GM12874 (cell line): ENCODE results near the gene MAGEA1.

Experiments used
- TF ChIP-seq, protein P1 (sequence below): IDR thresholded peaks from 2 replicates; pipeline ENCODE4 v1.5.1; 2011; ENCODE audit warnings: low read depth, mild to moderate bottlenecking, control low read depth, low read length, moderate library complexity; ENCODE audit not compliant: insufficient read depth

The MAGEA1 gene

DNA sequence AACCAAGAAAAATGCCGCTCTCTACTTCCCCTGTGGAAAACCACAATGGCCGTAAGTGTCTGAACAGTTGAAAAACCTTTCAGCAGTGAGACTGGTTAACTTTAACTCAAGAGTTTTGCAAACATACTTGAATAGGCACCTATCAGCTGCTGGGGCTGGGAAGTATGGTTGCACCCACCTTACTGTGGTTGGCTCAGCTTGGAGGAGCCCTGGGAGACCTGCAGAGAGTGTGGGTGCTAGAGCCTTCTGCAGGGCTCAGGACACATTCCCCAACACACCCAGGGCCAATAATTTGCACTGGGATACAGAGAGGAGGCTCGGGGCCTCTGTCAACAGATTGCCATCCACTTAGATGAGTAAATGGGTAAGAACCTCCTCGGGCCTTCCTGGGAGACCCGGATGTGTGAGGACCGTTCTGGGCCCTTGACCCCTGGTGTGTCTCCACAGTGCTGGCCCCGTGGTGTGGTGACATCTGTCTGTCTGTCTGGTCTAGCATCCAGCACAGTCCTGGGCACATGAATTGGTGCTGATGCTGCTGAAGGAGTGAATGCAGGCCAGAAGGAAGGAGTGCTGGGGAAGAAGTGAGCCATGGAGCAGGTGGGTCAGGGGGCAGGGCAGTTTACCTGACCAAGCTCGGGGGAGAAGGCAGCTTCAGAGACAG lies 46.5 kb downstream of the MAGEA1 start:
- TF ChIP-seq, protein P1, sequence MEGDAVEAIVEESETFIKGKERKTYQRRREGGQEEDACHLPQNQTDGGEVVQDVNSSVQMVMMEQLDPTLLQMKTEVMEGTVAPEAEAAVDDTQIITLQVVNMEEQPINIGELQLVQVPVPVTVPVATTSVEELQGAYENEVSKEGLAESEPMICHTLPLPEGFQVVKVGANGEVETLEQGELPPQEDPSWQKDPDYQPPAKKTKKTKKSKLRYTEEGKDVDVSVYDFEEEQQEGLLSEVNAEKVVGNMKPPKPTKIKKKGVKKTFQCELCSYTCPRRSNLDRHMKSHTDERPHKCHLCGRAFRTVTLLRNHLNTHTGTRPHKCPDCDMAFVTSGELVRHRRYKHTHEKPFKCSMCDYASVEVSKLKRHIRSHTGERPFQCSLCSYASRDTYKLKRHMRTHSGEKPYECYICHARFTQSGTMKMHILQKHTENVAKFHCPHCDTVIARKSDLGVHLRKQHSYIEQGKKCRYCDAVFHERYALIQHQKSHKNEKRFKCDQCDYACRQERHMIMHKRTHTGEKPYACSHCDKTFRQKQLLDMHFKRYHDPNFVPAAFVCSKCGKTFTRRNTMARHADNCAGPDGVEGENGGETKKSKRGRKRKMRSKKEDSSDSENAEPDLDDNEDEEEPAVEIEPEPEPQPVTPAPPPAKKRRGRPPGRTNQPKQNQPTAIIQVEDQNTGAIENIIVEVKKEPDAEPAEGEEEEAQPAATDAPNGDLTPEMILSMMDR, result no peak

DNA sequence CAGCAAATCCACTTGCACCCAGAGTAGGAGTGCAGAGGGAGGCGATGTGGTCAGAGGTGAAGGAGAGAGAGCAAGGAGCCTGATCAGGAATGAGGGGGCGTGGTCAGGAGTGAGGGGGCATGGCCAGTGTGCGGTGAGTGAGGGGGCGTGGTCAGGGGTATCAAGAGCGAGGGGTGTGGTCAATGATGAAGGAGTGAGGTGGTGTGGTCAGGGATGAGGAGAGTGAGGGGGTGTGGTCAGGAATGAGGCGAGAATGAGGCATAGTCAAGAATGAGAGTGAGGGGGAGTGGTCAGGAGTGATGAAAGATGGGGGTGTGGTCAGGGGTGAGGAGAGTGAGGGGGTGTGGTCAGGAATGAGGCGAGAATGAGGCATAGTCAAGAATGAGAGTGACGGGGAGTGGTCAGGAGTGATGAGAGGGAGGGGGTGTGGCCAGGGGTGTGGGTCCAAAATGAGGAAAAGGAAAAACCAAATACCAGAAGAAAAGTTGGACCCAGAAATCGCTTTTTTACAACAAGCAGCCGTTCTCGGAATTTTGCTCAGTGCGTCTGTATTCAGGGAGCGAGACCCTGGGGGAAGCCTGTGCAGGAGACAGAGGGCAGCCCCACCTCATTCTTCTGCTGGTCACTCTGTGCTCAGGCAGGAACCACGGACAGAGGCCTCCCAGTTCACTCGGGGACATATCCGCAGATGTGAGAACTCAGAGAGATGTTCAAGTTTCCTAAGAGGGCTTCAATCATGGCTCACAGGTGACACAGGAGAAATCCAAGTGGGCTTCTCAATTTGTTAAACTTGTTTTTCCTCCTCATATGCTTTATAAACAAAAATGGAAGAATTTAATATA lies 47.5 kb downstream of the MAGEA1 start:
- TF ChIP-seq, protein P1, result no peak
